Endodermal cell (in vitro differentiated cells): ENCODE results near the gene THEM4. TPM values are rescaled to one million over a fixed set of nuclear protein-coding genes. Genes with fewer than 3 reads are reported as not detected.
A peak's percentile ranks its signal among the peaks of the same experiment; 100 is the strongest.

Source experiments
- DNase-seq: peaks from one replicate; pipeline ENCODE4 v3.0.0-alpha.2; 2017
- H3K27ac ChIP-seq: 2 replicates; pipeline ENCODE4 v1.5.1; 2013; ENCODE audit warnings: mild to moderate bottlenecking, low read depth, low read length, moderate library complexity
- H3K27me3 ChIP-seq: 2 replicates; pipeline ENCODE4 v1.6.1; 2013; ENCODE audit warnings: mild to moderate bottlenecking, low read length, moderate library complexity; ENCODE audit not compliant: insufficient read depth, control insufficient read depth, poor library complexity, severe bottlenecking
- H3K36me3 ChIP-seq: 2 replicates; pipeline ENCODE4 v1.7.0; 2013; ENCODE audit warnings: mild to moderate bottlenecking, low read length, moderate library complexity; ENCODE audit not compliant: control insufficient read depth, insufficient read depth
- H3K4me1 ChIP-seq: one replicate; pipeline ENCODE4 v1.7.0; 2013; ENCODE audit warnings: low read length; ENCODE audit not compliant: control insufficient read depth, insufficient read depth
- H3K4me3 ChIP-seq: 2 replicates; pipeline ENCODE4 v1.5.1; 2013; ENCODE audit warnings: mild to moderate bottlenecking, low read length, moderate library complexity
- H3K9ac ChIP-seq: 2 replicates; pipeline ENCODE4 v1.6.1; 2013; ENCODE audit warnings: mild to moderate bottlenecking, low read length, moderate library complexity; ENCODE audit not compliant: poor library complexity, severe bottlenecking; ENCODE audit errors: extremely low read depth
- H3K9me3 ChIP-seq: 2 replicates; pipeline ENCODE4 v1.6.1; 2013; ENCODE audit warnings: mild to moderate bottlenecking, low read length, moderate library complexity; ENCODE audit not compliant: control insufficient read depth
- H3K27ac Mint-ChIP-seq: 2 replicates; pipeline ENCODE4 v1.8.0; 2020; ENCODE audit warnings: mixed read lengths
- H3K27me3 Mint-ChIP-seq: 2 replicates; pipeline ENCODE4 v1.8.0; 2021; ENCODE audit warnings: mild to moderate bottlenecking, mixed read lengths; ENCODE audit not compliant: insufficient read depth
- H3K36me3 Mint-ChIP-seq: 2 replicates; pipeline ENCODE4 v1.8.0; 2020; ENCODE audit warnings: low read depth, mixed read lengths
- H3K4me1 Mint-ChIP-seq: 2 replicates; pipeline ENCODE4 v1.8.0; 2020; ENCODE audit warnings: mixed read lengths
- H3K4me3 Mint-ChIP-seq: 2 replicates; pipeline ENCODE4 v1.8.0; 2020; ENCODE audit warnings: mild to moderate bottlenecking, moderate library complexity, mixed read lengths
- H3K9me3 Mint-ChIP-seq: 2 replicates; pipeline ENCODE4 v1.8.0; 2020; ENCODE audit warnings: mild to moderate bottlenecking, mixed read lengths
- CTCF ChIP-seq: fragments of 200-600 bp; sonication (generic); conservative IDR thresholded peaks from 2 replicates; pipeline ENCODE4 v1.5.0; 2021; ENCODE audit warnings: antibody characterized with exemption, mild to moderate bottlenecking
- WGBS, 2 experiments: methylation state at CpG; one replicate each; pipeline versions ENCODE4 v1.1.5 to v1.1.7; 2013; ENCODE audit warnings: missing lambda C conversion rate in 2 of 2, mixed read lengths in 1 of 2; ENCODE audit not compliant: insufficient coverage in 1 of 2, insufficient read length in 1 of 2; 5-methylcytosine and 5-hydroxymethylcytosine counted together
- total RNA-seq, 2 donors: library from RNA; stranded (reverse); fragmentation: NEBNext Ultra II Directional in 1 of 2; extraction: Animal tissue kit (Norgen Biotek cat#: 25700) in 1 of 2; gene quantifications; 2 replicates in 1 of 2; 3 replicates in 1 of 2; pipeline ENCODE4 v1.2.1, GENCODE V29; 2021

Gene THEM4
- total RNA-seq, 2 donors from 2014 or later: 12.2 to 14.3 TPM

GRCh38 chr1:151830055-151830454 lies 79.3 kb downstream of the THEM4 start:
- no peaks in the 10 kb centered on the region for H3K9me3 Mint-ChIP-seq
- no peak for TF ChIP-seq CTCF
- Histone ChIP-seq H3K4me3 (no peak overlapping the region), H3K4me1 (no peaks in the 10 kb centered on the region), H3K9me3 (no peaks in the 10 kb centered on the region), H3K36me3 (no peaks in the 10 kb centered on the region), H3K27me3 (no peaks in the 10 kb centered on the region), H3K9ac (no peak overlapping the region), H3K27ac (no peak overlapping the region)
- H3K27me3 Mint-ChIP-seq: no peaks in the 10 kb centered on the region
- WGBS, 2 experiments: 64% methylated on average over 6 of the region's 6 CpGs; no CpG with 5 or more reads in 1 of the 2 experiments
- H3K4me3 Mint-ChIP-seq: no peak overlapping the region
- H3K27ac Mint-ChIP-seq: no peak overlapping the region
- H3K36me3 Mint-ChIP-seq: no peaks in the 10 kb centered on the region
- DNase-seq: no peak
- peaks cover 20% of the 10 kb centered on the region for H3K4me1 Mint-ChIP-seq

GRCh38 chr1:151829352-151830046 lies 79.8 kb downstream of the THEM4 start:
- Mint-ChIP-seq H3K9me3 (no peaks in the 10 kb centered on the region), H3K36me3 (no peaks in the 10 kb centered on the region), H3K4me1 (peaks cover 20% of the 10 kb centered on the region), H3K4me3 (no peak overlapping the region), H3K27ac (no peak overlapping the region), H3K27me3 (no peaks in the 10 kb centered on the region)
- H3K27me3 ChIP-seq: no peaks in the 10 kb centered on the region
- peak overlapping the region; percentile 21 for H3K27ac ChIP-seq
- no peak overlapping the region for H3K4me3 ChIP-seq
- no peaks in the 10 kb centered on the region for H3K9me3 ChIP-seq
- TF ChIP-seq CTCF: no peak
- no peak for DNase-seq
- no peak overlapping the region for H3K9ac ChIP-seq
- no peaks in the 10 kb centered on the region for H3K36me3 ChIP-seq
- 50 to 92% methylated on average over 2 to 4 of the region's 4 CpGs for WGBS, 2 experiments
- no peaks in the 10 kb centered on the region for H3K4me1 ChIP-seq

GRCh38 chr1:151828921-151829320 lies 80.4 kb downstream of the THEM4 start:
- H3K27ac ChIP-seq: peak overlapping the region; percentile 21
- H3K4me3 ChIP-seq: no peak overlapping the region
- H3K4me3 Mint-ChIP-seq: no peak overlapping the region
- H3K4me1 Mint-ChIP-seq: peaks cover 20% of the 10 kb centered on the region
- H3K27me3 Mint-ChIP-seq: no peaks in the 10 kb centered on the region
- H3K27ac Mint-ChIP-seq: no peak overlapping the region
- H3K36me3 ChIP-seq: no peaks in the 10 kb centered on the region
- H3K4me1 ChIP-seq: no peaks in the 10 kb centered on the region
- no peaks in the 10 kb centered on the region for H3K9me3 Mint-ChIP-seq
- no peak overlapping the region for H3K9ac ChIP-seq
- peak; percentile 92 for DNase-seq
- H3K9me3 ChIP-seq: no peaks in the 10 kb centered on the region
- H3K27me3 ChIP-seq: no peaks in the 10 kb centered on the region
- no peak for TF ChIP-seq CTCF
- no peaks in the 10 kb centered on the region for H3K36me3 Mint-ChIP-seq
- WGBS, 2 experiments: 17 to 18% methylated on average over 10 to 12 of the region's 12 CpGs
